Measurements from ENCODE around the gene CLCN2. TPM values are rescaled to one million over a fixed set of nuclear protein-coding genes. Genes with fewer than 3 reads are reported as not detected.

The CLCN2 gene
- total and polyA plus RNA-seq, 10 donors = 1.6 to 6.4 (median 3.7) TPM

DNA sequence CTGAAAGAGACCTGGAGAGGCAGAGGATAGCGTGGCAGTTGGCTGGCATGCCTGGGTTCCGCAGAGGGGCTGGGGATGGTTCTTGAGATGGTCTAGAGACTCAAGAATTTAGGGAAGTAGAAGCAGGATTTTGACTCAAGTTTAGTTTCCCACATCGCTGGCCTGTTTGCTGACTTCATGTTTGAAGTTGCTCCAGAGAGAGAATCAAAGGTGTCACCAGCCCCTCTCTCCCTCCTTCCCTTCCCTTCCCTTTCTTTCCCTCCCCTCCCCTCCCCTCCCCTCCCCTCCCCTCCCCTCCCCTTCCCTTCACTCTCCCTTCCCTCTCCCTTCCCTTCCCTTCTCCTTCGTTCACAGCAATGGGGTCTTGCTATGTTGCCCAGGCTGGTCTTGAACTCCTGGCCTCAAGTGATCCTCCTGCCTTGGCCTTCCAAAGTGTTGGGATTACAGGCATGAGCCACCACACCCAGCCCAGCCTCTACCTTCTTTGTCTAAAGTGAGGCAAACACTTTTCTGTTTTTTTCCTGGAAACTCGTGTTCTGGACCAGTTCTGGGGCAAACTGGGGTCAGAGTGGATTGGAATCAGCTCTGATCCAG is 28.6 kb upstream of the CLCN2 start:
- Histone ChIP-seq H3K9me3 (no peaks in the 10 kb centered on the region), H3K27me3 (replicated peaks in 1 of 7) (peaks cover 0 to 11% (median 0%) of the 10 kb centered on the region in 7 donors), H3K4me3 (no peak overlapping the region), H3K4me1 (peaks cover 0 to 11% (median 0%) of the 10 kb centered on the region in 6 donors), H3K27ac (no peak overlapping the region), H3K36me3 (peaks cover 0 to 10% (median 0%) of the 10 kb centered on the region in 6 donors)
- DNase-seq = no peak
- intact Hi-C loops (cut with DNase I; ENCODE audit: low total_unique reads) = no loop called here
- 70 to 88% (median 81%) methylated on average over 4 to 5 of the region's 5 CpGs for WGBS, 5 donors
- TF ChIP-seq, protein P1, sequence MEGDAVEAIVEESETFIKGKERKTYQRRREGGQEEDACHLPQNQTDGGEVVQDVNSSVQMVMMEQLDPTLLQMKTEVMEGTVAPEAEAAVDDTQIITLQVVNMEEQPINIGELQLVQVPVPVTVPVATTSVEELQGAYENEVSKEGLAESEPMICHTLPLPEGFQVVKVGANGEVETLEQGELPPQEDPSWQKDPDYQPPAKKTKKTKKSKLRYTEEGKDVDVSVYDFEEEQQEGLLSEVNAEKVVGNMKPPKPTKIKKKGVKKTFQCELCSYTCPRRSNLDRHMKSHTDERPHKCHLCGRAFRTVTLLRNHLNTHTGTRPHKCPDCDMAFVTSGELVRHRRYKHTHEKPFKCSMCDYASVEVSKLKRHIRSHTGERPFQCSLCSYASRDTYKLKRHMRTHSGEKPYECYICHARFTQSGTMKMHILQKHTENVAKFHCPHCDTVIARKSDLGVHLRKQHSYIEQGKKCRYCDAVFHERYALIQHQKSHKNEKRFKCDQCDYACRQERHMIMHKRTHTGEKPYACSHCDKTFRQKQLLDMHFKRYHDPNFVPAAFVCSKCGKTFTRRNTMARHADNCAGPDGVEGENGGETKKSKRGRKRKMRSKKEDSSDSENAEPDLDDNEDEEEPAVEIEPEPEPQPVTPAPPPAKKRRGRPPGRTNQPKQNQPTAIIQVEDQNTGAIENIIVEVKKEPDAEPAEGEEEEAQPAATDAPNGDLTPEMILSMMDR (IDR thresholded peaks at IDR 0.05 in 8 of 11, conservative IDR thresholded peaks at IDR 0.05 in 3 of 11) = no peak
- TF ChIP-seq POLR2AphosphoS5 (IDR thresholded peaks at IDR 0.05) (no peak), POLR2A (IDR thresholded peaks at IDR 0.05) (no peak)

DNA sequence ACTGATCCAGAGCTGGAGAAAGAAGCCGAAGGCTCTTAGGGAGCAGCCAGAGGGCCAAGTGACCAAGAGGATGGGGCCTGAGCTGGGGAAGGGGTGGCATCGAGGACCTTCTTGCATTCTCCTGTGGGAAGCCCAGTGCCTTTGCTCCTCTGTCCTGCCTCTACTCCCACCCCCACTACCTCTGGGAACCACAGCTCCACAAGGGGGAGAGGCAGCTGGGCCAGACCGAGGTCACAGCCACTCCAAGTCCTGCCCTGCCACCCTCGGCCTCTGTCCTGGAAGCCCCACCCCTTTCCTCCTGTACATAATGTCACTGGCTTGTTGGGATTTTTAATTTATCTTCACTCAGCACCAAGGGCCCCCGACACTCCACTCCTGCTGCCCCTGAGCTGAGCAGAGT is 28.0 kb upstream of the CLCN2 start:
- intact Hi-C loops (cut with DNase I; ENCODE audit: low total_unique reads) = no loop called here
- no peak for DNase-seq
- H3K27ac ChIP-seq = no peak overlapping the region
- peaks cover 0 to 16% (median 0%) of the 10 kb centered on the region in 7 donors for H3K27me3 ChIP-seq (replicated peaks in 1 of 7)
- 43 to 65% (median 54%) methylated on average over 5 of the region's 5 CpGs for WGBS, 5 donors
- TF ChIP-seq POLR2AphosphoS5 (IDR thresholded peaks at IDR 0.05) (no peak), POLR2A (IDR thresholded peaks at IDR 0.05) (no peak)
- TF ChIP-seq, protein P1 (IDR thresholded peaks at IDR 0.05 in 8 of 11, conservative IDR thresholded peaks at IDR 0.05 in 3 of 11) = no peak
- no peak overlapping the region for H3K4me3 ChIP-seq
- H3K9me3 ChIP-seq = no peaks in the 10 kb centered on the region
- H3K4me1 ChIP-seq = peaks cover 0 to 11% (median 0%) of the 10 kb centered on the region in 6 donors
- H3K36me3 ChIP-seq = peaks cover 0 to 16% (median 0%) of the 10 kb centered on the region in 6 donors

DNA sequence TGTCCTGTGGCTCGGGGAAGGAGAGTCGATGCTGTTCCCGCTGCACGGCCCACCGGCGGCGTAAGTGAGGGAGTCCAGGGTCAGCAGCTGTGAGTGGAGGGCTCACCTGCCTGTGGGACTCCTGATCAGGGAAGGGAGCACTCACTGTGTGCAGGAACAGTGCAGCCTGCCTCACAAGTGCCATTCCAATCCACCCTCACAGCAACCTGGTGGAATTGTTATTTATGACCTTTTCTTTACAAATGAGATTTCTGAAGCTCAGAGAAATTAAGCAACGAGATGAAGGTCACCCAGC is 27.5 kb upstream of the CLCN2 start:
- no peaks in the 10 kb centered on the region for H3K9me3 ChIP-seq
- no peak overlapping the region for H3K4me3 ChIP-seq
- no peak for TF ChIP-seq POLR2AphosphoS5 (IDR thresholded peaks at IDR 0.05)
- TF ChIP-seq, protein P1 (IDR thresholded peaks at IDR 0.05 in 8 of 11, conservative IDR thresholded peaks at IDR 0.05 in 3 of 11) = no peak
- no peak for TF ChIP-seq POLR2A (IDR thresholded peaks at IDR 0.05)
- peaks cover 0 to 16% (median 0%) of the 10 kb centered on the region in 6 donors for H3K36me3 ChIP-seq
- peaks cover 0 to 11% (median 0%) of the 10 kb centered on the region in 6 donors for H3K4me1 ChIP-seq
- H3K27ac ChIP-seq = no peak overlapping the region
- peaks cover 0 to 18% (median 0%) of the 10 kb centered on the region in 7 donors for H3K27me3 ChIP-seq (replicated peaks in 1 of 7)
- DNase-seq = no peak
- intact Hi-C loops (cut with DNase I; ENCODE audit: low total_unique reads) = no loop called here
- 56 to 87% (median 76%) methylated on average over 2 to 8 of the region's 8 CpGs for WGBS, 5 donors

DNA sequence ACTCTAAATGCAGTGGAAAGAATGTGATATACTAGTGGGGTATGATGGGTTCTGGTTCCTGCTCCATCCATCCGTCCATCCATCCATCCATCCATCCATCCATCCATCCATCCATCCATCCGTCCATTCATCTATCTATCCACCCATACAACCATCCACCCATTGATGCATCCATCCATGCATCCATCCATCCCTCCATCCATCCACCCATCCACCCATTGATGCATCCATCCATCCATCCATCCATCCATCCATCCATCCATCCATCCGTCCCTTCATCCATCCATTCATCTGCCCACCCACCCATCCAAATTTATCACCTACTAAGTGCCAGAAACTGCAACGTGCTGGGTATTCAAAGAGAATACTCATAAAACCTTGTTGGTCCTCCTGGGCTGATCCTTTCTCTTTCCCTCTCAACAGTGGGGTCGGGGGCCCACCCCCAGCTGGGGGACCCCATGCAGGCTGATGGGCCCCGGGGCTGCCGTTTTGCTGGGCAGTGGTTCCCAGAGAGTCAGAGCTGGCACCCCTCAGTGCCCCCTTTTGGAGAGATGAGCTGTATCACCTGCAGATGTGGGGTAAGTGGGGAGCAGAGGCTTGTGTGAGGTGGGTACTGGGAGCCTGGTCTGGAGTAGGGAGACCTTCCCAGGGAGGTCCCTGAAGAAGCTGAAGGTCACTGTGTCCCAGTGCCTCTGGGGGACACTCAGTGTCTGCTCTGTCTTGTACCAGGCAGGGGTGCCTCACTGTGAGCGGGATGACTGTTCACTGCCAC is 26.9 kb upstream of the CLCN2 start:
- peaks cover 0 to 16% (median 0%) of the 10 kb centered on the region in 6 donors for H3K36me3 ChIP-seq
- no peak overlapping the region for H3K27ac ChIP-seq
- no peak overlapping the region for H3K4me3 ChIP-seq
- H3K4me1 ChIP-seq = peaks cover 0 to 11% (median 0%) of the 10 kb centered on the region in 6 donors
- intact Hi-C loops (cut with DNase I; ENCODE audit: low total_unique reads) = no loop called here
- H3K9me3 ChIP-seq = no peaks in the 10 kb centered on the region
- WGBS, 5 donors = 71 to 84% (median 75%) methylated on average over 7 to 8 of the region's 8 CpGs
- peaks cover 0 to 21% (median 0%) of the 10 kb centered on the region in 7 donors for H3K27me3 ChIP-seq (replicated peaks in 1 of 7)
- TF ChIP-seq, protein P1 (IDR thresholded peaks at IDR 0.05 in 8 of 11, conservative IDR thresholded peaks at IDR 0.05 in 3 of 11) = no peak
- TF ChIP-seq POLR2AphosphoS5 (IDR thresholded peaks at IDR 0.05) = no peak
- DNase-seq = no peak

All from spleen (tissue), 11 donors.